Measurements from ENCODE around the gene ADPRHL1.

Gene ADPRHL1

DNA sequence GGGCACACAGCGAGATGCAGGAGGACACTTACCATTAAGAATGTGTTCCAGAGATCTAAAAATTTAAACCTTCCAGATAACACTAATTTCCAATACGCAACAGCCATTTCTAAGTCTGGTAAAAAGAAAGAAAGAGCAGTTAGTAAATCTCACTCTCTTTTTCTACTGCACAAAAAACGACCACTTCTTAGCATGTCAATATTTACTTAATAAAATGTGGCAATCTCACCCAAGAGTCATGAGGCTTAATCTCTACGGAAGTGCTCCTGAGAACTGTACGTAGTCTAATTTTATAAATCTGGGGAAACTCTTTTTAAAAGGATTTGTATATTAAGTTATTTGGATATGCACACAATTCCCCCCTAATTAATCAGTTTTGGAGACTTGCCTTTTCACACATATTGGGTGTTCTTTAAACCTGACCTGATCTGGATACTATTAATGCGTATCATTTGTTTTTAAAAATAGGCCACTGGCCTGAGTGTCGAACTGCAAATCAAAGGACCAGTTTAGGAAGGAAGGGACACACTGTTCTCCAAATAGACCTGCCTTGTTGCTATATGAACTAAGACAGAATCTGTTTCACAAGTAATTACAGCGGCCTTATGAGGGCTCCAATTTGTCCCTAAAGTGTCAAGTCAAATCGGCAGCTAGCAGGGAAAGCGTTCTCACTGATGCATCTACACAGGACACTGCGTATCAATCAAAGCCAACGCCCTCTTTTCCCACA is 7.9 kb upstream of the ADPRHL1 start:
- no peak for DNase-seq (ENCODE audit: low read depth)
- TF ChIP-seq, protein P1, sequence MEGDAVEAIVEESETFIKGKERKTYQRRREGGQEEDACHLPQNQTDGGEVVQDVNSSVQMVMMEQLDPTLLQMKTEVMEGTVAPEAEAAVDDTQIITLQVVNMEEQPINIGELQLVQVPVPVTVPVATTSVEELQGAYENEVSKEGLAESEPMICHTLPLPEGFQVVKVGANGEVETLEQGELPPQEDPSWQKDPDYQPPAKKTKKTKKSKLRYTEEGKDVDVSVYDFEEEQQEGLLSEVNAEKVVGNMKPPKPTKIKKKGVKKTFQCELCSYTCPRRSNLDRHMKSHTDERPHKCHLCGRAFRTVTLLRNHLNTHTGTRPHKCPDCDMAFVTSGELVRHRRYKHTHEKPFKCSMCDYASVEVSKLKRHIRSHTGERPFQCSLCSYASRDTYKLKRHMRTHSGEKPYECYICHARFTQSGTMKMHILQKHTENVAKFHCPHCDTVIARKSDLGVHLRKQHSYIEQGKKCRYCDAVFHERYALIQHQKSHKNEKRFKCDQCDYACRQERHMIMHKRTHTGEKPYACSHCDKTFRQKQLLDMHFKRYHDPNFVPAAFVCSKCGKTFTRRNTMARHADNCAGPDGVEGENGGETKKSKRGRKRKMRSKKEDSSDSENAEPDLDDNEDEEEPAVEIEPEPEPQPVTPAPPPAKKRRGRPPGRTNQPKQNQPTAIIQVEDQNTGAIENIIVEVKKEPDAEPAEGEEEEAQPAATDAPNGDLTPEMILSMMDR (conservative IDR thresholded peaks at IDR 0.05; ENCODE audit: low read depth, low read length), result no peak
- no peak overlapping the region for H3K4me3 ChIP-seq (ENCODE audit: low read length)

DNA sequence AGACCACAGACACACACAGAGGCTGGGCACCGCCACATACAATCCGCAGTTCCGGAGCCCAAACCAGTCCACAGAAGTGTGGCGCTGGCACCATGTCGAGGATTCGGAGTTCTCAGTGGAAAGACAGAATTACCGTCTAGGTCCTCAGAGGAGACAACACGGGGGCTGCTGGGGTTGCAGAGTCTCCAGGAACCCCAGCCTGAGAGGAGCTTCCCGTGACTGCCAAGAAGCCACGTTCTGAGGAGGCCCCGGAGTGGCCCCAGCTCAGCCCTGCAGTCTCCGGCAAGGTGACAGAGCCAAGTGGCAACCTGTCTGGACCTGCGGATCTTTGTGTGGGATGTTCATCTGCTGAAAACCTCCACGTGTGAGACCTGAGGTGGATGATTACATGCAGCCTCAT is 7.3 kb upstream of the ADPRHL1 start:
- no peak for DNase-seq (ENCODE audit: low read depth)
- TF ChIP-seq, protein P1 (conservative IDR thresholded peaks at IDR 0.05; ENCODE audit: low read depth, low read length), result no peak

DNA sequence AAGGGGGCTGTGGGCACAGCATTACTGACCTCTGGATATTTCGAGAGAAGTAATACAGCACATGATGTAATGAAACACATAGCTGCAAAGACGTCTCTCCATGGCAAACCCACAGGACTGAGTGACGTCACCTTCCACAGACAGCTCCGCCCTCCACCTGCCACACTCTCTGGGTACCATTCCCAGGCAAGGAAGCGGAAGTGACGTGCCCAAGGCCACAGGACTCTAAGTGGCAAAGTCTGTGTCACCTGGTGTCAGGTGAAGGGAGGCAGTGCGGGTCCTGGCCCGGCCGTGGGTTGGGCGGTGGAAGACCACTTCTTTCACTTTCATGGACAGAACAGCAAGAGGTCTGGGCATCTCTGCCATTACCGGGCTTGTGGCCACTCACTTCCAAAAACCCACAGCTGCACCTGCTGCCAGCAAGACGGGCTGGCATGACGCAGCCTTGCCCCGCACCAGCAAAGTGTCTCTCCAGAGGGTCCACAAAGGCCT is 6.8 kb upstream of the ADPRHL1 start:
- no peak for DNase-seq (ENCODE audit: low read depth)
- TF ChIP-seq, protein P1 (conservative IDR thresholded peaks at IDR 0.05; ENCODE audit: low read depth, low read length), result no peak
- no peak overlapping the region for H3K4me3 ChIP-seq (ENCODE audit: low read length)

More for the DNA sequence above, 7.3 kb upstream of the ADPRHL1 start:
- H3K4me3 ChIP-seq (ENCODE audit: low read length), result no peak overlapping the region

DNA sequence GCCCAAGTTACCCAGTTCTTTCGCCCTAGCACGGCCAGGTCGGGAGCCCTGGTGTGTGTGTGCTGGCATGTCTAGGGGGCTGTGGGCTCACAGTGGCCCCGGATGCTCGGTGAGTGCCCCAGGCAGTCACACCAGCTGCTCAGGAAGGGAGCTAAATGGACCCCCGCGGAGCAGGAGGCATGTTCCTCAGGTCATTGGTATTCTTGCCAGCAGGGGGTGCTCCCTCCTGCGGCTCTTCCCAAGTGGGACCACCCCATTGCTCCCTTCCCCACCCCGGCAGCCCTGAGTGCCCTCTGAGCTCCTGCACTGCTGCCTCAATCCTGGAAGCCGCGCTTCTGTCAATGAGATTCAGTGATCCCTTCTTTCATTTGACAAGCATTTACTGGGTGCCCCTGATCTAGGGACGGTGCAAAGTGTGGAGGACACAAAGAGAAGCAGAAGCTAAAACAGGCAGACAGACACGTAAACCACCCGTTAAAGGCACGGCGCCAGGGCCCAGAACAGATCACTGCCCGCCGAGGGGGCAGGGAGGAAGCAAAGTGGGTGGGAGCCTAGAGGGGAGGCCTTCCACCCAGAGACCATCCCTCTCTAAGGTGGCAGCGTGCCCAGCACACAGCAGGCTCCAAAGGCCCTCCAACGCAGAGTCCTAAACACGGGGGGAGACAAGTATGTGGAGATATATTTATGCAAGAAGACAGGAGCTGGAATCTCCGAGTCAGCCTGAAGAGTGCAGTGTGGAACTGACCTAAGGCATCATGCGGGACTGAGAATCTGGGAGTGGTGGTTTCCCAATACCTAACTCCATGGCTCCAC is 5.2 kb upstream of the ADPRHL1 start:
- DNase-seq (ENCODE audit: low read depth), result no peak

DNA sequence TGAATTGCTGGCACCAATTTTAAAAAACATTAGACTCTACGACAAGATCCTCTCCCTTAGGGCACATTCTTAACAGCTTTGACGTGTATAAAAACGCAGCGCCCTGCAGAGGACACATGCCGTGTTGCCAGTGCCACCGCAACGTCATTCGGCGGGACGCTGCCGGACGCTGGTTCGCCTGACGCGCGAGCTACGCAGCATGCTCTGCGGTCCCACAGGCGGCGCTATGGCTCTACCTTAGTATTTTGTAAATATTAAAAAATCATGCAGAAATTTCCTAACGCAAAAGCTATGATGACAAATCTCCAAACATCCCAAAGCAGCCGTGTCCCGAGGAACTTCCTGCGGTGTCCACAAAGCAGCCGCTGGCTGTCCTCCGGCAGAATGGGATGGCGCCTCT is 4.2 kb upstream of the ADPRHL1 start:
- TF ChIP-seq, protein P1 (conservative IDR thresholded peaks at IDR 0.05; ENCODE audit: low read depth, low read length), result no peak
- no peak for DNase-seq (ENCODE audit: low read depth)

More for the DNA sequence above, 5.2 kb upstream of the ADPRHL1 start:
- TF ChIP-seq, protein P1 (conservative IDR thresholded peaks at IDR 0.05; ENCODE audit: low read depth, low read length), result peak; percentile 46
- no peak overlapping the region for H3K4me3 ChIP-seq (ENCODE audit: low read length)

DNA sequence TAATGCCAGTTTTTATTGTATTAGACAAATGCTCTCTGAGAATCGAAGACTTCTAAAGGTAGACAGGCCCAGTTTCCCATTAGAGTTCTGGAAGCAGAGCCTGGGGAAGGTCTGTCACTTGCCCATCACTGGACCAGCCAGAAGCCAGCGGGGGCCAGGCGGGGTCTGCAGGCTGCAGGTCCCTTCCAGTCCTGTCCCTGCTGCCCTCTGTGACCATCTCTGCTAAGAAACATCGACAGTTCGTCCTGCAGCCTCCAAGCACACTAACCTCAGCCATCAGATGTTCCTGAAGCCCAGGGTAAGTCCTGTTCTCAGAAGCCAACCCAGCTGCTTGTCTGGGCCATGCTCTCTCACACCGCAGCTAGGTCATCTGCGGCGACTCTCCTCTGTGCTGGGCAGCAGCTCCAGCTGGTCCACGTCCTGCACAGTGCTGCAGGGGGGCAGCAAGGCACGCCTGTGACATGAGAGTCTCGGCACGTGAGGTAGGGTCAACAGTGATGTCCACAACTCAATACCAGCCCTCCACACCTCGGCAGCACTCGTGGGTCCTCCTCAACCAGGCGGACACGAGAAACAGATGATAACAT is 2.9 kb upstream of the ADPRHL1 start:
- TF ChIP-seq, protein P1 (conservative IDR thresholded peaks at IDR 0.05; ENCODE audit: low read depth, low read length), result no peak
- no peak for DNase-seq (ENCODE audit: low read depth)
- H3K4me3 ChIP-seq (ENCODE audit: low read length), result no peak overlapping the region

More for the DNA sequence above, 4.2 kb upstream of the ADPRHL1 start:
- no peak overlapping the region for H3K4me3 ChIP-seq (ENCODE audit: low read length)
